ENCODE data around the gene IFI16. TPM values are rescaled to one million over a fixed set of nuclear protein-coding genes. Genes with fewer than 3 reads are reported as not detected.
"Not testable (repeated sequence)": the region's sequence is repeated elsewhere in the genome, so short reads cannot be mapped to it uniquely, and the experiment has no call there.

IFI16 gene
- polyA plus RNA-seq, 3 donors, result 12.5 to 159 (median 140) TPM

DNA sequence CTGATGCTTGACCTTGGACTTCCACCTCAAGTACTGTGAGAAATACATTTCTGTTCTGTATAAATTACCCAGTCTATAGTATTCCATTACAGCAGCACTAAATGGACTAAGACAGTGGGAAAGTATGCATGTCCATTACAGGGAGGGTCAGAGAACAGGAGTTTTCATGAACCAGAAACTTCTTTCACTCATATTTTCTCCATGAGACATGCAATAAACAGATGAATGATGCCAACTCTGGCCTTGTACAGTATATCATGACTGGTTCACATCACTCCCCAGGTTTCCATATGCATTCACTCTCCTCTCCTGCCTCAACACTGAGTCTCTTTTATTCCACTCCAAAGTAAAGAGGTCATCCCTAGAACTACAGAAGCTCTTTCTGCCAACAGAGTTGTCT lies 4.5 kb upstream of the IFI16 start:
- no peak overlapping the region for H3K27ac ChIP-seq (ENCODE audit: low read depth, low read length)

DNA sequence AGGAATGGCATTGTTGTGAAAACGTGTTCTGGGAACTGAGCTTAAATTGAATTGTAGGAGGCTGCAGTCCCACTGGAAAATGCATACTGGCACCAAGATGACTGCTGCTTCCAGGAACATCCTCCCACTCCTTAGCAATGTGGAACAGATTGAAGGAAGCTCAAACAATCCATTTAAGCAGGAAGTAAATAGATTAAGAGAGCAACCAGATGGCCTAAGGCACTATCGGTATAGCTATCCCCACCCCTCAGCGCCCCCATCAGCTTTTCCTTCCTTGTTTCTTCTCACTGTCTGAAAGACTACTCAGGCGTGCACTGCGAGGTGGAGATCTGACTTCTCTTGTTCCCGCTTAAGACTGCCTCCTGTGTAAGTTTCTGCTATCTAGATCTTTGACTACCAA lies 4.0 kb upstream of the IFI16 start:
- 15 to 27% (median 26%) methylated on average over 6 of the region's 6 CpGs for WGBS, 3 donors
- H3K27ac ChIP-seq (ENCODE audit: low read depth, low read length), result peak overlapping the region; percentile 88

DNA sequence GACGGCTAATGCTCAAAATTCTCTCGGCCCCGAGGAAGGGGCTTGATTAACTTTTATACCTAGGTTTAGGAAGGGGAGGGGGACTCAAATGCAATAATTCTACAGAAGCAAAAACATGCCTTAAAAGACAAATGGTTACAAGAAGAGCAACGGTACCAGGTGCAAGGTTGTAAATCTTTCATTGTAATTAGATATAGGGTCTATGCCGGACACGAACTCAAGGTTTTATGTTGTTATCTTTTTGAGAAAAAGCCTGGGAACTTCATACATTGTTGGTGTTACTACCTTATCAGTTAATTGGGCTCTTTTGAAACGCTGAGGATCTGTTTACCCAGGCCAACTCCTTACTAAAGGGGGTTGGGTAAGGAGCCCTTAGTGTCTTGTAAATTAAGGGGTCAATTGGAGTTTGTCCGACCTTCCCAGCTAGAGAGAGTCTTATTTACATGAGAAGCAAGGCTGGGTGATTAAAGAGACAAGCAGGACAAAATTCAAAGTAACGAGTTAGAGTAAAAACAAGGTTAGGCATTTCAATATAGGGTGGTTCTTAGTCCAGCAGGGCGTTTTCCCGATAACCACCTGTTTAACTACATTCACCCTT lies 3.4 kb upstream of the IFI16 start:
- H3K27ac ChIP-seq (ENCODE audit: low read depth, low read length), result peak overlapping the region; percentile 88
- WGBS, 3 donors, result 24 to 87% (median 74%) methylated on average over 11 of the region's 11 CpGs

GRCh38 chr1:159007726-159008125 lies 2.0 kb upstream of the IFI16 start:
- H3K27ac ChIP-seq (ENCODE audit: low read depth, low read length), result no peak overlapping the region

- peak overlapping the region; percentile 79 for H3K27ac ChIP-seq (ENCODE audit: low read depth, low read length)
- WGBS, 3 donors, result 31 to 52% (median 38%) methylated on average over 4 of the region's 4 CpGs
These were observed 941 bp upstream of the IFI16 start for GRCh38 chr1:159008744-159009188.

DNA sequence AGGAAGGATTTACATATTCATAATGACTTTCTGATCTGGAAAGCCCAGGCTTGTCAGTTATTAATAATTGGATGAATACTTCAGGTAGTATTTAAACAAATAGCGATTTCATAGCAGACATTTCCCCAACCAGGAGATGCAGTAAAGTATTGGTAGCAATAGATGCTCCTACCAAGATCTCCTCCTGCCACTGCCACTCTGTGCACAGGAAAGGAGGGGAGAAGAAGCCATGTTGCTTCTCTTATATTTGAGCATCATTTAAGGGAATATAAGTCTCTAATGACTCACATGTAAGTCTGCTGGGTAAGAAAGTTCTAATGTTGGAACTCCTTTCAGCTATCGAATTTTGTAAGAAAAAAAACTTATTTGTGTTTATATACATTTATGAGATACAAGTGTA lies 420 bp upstream of the IFI16 start:
- 45 to 60% (median 46%) methylated on average over 2 of the region's 2 CpGs for WGBS, 3 donors
- H3K27ac ChIP-seq (ENCODE audit: low read depth, low read length), result peak overlapping the region; percentile 79

GRCh38 chr1:159010391-159010790 lies 684 bp downstream of the IFI16 start:
- peak overlapping the region; percentile 78 for H3K27ac ChIP-seq (ENCODE audit: low read depth, low read length)
- WGBS, 3 donors, result 1 to 18% (median 5%) methylated on average over 5 of the region's 5 CpGs

DNA sequence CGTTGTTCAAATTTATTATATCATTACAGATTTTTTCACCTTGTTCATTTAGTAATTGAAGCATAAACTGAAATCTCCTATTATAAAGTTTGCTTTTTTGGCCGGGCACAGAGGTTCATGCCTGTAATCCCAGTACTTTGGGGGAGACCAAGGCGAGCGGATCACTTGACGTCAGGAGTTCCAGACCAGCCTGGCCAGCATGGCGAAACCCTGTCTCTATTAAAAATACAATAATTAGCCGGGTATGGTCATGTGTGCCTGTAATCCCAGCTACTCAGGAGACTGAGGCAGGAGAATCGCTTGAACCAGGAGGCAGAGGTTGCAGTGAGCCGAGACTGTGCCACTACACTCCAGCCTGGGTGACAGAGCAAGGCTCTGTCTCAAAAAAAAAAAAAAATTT lies 1.3 kb downstream of the IFI16 start:
- WGBS, 3 donors, result 8 to 49% (median 9%) methylated on average over 9 of the region's 9 CpGs
- not testable (repeated sequence) for H3K27ac ChIP-seq (ENCODE audit: low read depth, low read length)

DNA sequence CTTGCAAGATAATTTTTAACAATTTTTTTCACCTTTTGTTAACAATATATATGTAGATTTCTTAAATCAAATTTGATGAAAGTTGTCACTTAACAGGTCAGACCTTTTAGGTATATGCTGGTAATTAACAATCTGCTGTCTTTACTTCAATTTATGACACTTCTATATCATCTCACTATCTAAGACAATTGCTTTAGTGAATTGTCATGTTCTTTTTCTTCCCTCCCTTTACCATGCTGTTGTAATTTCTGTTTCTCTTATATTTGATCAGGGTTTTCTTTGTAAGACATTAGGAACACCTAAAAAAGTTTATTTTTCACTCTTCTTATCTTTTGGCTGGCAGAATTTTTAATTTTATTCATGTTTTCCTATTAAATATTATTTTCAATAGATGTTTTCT lies 2.0 kb downstream of the IFI16 start:
- H3K27ac ChIP-seq (ENCODE audit: low read depth, low read length), result no peak overlapping the region

GRCh38 chr1:159012495-159012894 lies 2.8 kb downstream of the IFI16 start:
- 19 to 28% (median 20%) methylated on average over 6 of the region's 6 CpGs for WGBS, 3 donors
- H3K27ac ChIP-seq (ENCODE audit: low read depth, low read length), result peak overlapping the region; percentile 54

DNA sequence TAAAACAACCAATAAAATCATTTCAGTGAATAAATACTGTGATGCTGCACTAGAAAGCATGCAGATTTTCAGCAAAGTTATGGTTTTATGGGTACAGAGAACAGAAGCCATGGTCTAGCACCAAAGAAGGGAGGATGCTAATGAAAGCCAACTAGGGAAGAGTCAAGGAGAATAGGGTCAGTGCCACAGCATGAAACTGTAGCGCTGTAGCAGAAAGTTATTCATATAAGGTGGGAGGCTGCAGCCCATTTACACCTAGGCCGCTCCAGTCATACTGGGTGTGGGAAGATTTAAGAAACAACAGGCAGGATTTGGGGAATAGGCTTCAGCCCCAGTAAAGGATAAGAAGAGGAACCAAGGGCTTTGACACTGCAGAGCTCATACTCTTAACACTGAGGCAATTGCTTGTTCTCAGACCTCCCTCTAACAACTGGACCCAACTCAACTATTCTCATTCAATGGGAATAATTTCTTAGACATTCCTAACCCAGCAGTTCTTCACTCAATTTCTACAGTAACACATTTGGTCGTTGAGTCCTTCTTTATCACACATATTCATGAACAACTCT lies 4.4 kb downstream of the IFI16 start:
- WGBS, 3 donors, result 84 to 91% (median 90%) methylated on average over 3 of the region's 3 CpGs
- no peak overlapping the region for H3K27ac ChIP-seq (ENCODE audit: low read depth, low read length)

GRCh38 chr1:159014851-159015250 lies 5.1 kb downstream of the IFI16 start:
- WGBS, 3 donors, result 63 to 88% (median 86%) methylated on average over 3 of the region's 3 CpGs
- H3K27ac ChIP-seq (ENCODE audit: low read depth, low read length), result no peak overlapping the region

- WGBS, 3 donors, result 28 to 55% (median 33%) methylated on average over 4 of the region's 4 CpGs
- peak overlapping the region; percentile 22 for H3K27ac ChIP-seq (ENCODE audit: low read depth, low read length)
These were observed 5.8 kb downstream of the IFI16 start for GRCh38 chr1:159015440-159015909.

- no peak overlapping the region for H3K27ac ChIP-seq (ENCODE audit: low read depth, low read length)
- 71 to 90% (median 86%) methylated on average over 10 of the region's 10 CpGs for WGBS, 3 donors
These were observed 14.0 kb downstream of the IFI16 start for GRCh38 chr1:159023723-159024122.

DNA sequence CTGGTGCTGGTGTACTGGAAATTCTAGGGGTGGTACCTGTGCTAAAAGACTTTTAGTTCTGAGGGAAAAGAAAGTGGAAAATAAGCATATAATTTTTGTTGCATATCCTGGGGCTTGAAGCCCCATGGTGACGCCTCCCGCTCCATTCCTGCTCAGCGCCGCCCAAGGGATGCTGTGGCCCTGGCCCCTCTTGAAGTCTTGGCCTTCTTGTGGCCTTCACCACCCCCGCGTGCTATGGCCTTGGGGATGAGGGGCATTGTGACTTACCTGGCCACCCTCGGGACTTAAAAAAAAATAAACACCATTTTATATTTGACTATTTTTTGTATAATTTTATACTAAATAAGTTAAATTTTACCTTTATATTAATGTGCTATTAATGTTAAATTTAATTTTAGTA lies 15.3 kb downstream of the IFI16 start:
- WGBS, 3 donors, result 92 to 97% (median 97%) methylated on average over 7 of the region's 7 CpGs
- H3K27ac ChIP-seq (ENCODE audit: low read depth, low read length), result no peak overlapping the region

DNA sequence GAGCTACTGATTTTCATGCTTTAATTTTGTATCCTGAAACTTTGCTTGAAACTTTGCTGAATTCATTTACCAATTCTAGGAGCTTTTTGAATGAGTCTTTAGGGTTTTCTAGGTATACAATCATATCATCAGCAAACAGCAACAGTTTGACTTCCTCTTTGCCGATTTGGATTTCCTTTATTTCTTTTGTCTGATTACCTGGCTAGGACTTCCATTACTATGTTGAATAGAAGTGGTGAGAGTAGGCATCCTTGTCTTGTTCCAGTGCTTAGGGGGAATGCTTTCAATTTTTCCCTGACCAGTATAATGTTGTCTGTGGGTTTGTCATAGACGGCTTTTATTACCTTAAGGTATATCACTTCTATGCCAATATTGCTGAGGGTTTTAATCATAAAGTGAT lies 17.1 kb downstream of the IFI16 start:
- not testable (repeated sequence) for H3K27ac ChIP-seq (ENCODE audit: low read depth, low read length)
- WGBS, 3 donors, result 58 to 74% (median 63%) methylated on average over 2 of the region's 2 CpGs

DNA sequence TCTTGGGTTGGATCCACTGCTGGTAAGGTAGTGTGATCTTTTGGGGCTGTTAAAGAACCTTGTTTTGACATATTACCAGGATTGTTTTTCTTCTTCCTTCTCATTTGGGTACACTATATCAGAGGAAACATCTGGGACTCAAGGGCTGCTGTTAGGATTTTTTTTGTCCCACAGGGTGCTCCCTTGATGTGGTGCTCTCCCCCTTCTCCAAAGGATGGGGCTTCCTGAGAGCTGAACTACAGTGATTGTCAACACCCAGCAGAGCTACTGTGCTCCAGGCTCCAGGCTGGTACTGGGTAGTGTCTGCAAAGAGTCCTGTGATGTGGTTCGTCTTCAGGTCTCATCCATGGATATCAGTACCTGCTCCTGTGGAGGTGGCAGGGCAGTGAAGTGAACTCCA lies 20.6 kb downstream of the IFI16 start:
- WGBS, 3 donors, result 66 to 96% (median 84%) methylated on average over 1 of the region's 1 CpG

GRCh38 chr1:159030877-159031447 lies 21.3 kb downstream of the IFI16 start:
- 44 to 53% (median 48%) methylated on average over 3 of the region's 3 CpGs for WGBS, 3 donors
- no peak overlapping the region for H3K27ac ChIP-seq (ENCODE audit: low read depth, low read length)

More for the DNA sequence above, 20.6 kb downstream of the IFI16 start:
- no peak overlapping the region for H3K27ac ChIP-seq (ENCODE audit: low read depth, low read length)

DNA sequence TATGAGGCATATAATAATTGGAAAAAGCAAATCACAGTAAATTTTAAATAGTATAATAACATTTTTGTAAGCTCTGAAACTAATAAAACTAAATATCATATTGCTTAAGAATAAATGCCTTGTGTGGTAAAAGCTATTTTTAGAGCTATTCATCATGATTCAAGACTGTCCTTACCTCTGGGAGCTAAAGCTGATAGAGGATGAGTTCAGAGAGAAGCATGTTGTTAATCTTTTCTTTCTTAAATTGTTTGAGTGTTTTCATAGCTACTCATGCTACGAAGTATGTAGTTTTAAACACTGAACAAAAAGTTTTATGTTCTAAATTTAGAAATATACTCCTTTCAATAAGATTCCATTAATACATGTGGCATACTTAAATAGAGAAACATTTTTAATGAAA lies 30.5 kb downstream of the IFI16 start:
- no peak overlapping the region for H3K27ac ChIP-seq (ENCODE audit: low read depth, low read length)
- WGBS, 3 donors, result 65 to 84% (median 81%) methylated on average over 1 of the region's 1 CpG
